ENCODE data around the gene HNRNPA2B1.
"Not testable (repeated sequence)": the region's sequence is repeated elsewhere in the genome, so short reads cannot be mapped to it uniquely, and the experiment has no call there.

Gene HNRNPA2B1

GRCh38 chr7:26197153-26198115 lies 3.1 kb downstream of the HNRNPA2B1 start:
- DNase-seq, result no peak

DNA sequence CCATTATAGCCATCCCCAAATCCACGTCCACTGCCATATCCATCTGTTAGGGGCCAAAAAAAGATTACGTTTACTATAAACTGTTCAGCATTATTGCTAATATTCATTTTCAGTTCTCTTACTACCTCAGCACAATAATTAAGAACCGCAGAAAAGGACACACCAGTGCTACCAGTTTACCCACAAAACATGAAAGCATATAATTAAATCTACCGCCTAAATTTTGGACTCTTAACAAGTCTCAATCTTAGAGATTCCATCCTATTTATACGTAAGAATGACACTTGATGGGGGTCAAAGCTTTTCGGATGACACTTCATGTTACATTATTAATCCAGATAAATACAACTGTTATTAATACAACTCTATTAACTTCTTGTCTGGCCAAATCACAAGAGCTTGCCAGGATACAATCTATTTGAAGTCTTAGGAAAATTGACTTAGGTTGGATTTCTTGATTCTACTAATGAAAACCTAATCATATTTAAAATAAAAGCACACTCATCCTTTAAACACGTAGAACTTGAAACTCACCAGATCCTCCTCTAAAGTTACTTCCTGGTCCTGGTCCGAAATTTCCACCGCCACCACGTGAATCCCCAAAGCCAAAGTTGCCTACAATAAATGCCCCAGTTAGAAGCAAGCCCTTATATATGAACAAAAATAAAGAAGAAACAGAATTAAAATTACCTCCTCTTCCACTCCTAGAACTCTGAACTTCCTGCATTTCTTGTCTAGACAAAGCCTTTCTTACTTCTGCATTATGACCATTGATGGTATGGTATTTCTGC lies 4.5 kb downstream of the HNRNPA2B1 start:
- DNase-seq, result no peak

DNA sequence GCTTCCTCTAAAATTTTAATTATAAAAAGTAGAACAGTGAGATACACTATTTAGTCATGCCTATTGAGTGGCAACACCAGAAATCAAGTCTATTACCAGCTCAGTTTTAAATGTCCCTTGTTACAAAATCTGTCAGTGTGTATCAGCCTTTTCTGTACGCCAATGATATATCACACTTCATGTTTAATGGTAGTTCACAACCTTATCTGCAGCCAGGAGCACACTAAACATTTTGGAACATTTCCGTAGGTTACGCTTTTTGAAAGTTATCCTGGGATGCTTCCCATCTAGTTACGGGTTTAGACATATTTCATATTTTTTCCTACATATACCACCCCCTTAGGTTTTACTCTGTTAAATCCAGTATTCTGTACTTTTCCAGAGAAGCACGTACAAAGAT lies 5.4 kb downstream of the HNRNPA2B1 start:
- DNase-seq, result no peak

GRCh38 chr7:26194764-26195163 lies 5.8 kb downstream of the HNRNPA2B1 start:
- not testable (repeated sequence) for DNase-seq

DNA sequence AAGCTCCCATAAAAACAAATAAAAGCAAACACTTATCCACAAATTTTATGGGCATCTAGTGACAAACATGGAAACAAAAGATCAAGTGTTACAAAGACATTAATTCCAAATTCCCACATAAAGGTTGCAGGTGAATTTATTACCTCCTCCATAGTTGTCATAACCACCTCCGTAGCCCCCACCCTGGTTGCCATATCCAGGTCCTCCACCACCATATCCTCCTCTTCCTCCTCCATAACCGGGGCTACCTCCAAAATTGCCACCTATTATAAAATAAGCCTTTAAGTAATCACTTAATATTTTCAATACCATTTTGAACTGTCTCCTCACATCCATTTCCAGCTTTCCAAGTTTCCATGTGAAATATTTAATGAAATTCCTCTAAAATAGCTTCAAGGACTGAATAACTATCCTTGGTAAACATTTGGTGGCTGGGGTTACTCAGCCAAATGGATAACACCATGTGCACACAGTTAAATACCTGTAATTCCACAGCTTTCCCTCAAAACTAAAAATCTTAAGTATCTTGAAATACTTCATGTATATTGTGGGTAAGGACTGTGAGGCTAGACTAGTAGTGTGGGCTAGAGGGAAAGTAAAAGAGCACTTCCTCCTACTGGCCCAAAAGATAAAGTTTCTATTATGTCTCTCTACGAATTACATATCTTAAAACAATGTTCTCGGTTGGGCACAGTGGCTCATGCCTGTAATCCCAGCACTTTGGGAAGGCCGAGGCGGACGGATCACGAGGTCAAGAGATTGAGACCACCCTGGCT lies 6.9 kb downstream of the HNRNPA2B1 start:
- DNase-seq, result no peak

DNA sequence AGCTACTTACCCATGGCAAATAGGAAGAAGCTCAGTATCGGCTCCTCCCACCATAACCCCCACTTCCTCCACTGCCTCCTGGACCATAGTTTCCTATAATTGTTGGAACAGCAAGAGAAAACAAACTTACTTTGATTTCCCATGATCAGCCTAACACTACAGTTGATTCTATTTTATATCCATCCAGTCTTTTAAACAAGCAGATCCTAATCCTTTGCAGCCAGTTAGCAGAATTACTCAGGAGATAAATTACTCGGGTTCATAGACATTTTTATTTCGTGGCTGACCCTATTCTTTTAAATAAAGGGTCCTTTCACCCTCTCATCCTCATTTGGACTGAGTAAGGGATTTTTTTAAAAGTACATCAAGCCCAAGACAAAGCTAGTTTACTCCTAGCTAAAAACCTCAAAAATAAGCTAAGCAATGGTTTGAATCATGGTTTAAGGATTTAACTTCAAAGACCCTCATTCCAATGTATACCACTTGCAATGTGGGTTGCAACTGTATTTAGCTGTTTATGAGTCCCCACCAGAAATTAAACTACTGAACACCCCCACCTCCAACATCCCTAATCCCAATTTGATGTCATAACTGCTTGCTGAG lies 8.0 kb downstream of the HNRNPA2B1 start:
- no peak for DNase-seq

- no peak for DNase-seq
These were observed 8.5 kb downstream of the HNRNPA2B1 start for GRCh38 chr7:26191974-26192479.

DNA sequence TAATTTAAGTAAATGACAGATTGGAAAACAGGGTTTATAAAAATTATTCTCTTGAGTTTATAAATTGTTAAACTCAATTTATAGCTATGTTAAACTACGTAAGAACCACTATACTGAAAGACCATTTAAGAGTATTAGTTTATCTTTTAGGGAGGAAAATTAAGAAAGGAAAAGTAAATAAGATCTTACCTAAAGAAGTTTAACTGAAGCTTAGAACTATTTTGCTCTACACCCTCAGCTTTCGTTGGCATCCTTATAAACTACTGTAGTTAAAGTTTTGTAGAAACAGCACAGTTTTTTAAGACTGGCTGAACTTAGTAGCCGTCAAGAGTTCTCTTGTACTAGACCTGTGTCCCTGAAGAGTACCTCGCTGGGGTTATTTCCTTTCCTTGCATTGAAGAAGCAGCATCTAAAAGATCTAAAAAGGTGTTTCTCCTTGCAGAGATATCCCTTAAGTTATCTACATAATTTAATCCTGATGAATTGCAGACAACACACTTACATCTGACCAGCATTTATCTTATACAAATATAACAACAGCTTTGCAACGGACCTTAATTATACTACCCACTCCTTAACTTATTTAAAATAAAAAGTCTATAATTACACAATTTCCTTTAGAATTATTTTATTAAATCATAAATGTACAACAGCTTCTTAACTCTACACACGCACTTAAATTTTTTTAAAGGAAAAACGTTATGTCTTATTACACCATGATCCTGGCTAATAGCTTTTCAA lies 9.1 kb downstream of the HNRNPA2B1 start:
- no peak for DNase-seq

DNA sequence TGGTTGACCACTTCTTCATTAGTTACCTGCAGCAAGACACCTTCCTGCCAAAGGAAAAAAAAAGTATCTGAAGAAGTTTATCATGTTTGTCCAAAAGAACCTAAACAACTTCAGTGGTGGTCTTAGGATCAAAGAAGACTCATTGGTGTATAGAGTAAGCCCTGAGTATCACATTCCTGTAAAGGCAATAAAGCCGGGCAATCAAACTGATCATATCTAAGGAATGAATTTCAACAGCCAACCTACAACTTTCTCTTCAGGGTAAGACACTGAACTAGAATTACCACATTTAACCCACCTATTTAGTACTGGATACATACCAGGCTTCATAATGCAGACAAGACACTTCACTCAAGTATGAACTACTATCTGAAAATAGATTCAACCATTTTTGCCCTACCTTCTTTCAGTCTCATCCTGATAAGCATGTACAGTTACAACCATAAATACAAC lies 10.1 kb downstream of the HNRNPA2B1 start:
- no peak for DNase-seq

GRCh38 chr7:26189697-26190096 lies 10.8 kb downstream of the HNRNPA2B1 start:
- DNase-seq, result no peak

- no peak for DNase-seq
These were observed 11.5 kb downstream of the HNRNPA2B1 start for GRCh38 chr7:26188957-26189541.

- DNase-seq, result no peak
These were observed 12.2 kb downstream of the HNRNPA2B1 start for GRCh38 chr7:26188206-26188956.

DNA sequence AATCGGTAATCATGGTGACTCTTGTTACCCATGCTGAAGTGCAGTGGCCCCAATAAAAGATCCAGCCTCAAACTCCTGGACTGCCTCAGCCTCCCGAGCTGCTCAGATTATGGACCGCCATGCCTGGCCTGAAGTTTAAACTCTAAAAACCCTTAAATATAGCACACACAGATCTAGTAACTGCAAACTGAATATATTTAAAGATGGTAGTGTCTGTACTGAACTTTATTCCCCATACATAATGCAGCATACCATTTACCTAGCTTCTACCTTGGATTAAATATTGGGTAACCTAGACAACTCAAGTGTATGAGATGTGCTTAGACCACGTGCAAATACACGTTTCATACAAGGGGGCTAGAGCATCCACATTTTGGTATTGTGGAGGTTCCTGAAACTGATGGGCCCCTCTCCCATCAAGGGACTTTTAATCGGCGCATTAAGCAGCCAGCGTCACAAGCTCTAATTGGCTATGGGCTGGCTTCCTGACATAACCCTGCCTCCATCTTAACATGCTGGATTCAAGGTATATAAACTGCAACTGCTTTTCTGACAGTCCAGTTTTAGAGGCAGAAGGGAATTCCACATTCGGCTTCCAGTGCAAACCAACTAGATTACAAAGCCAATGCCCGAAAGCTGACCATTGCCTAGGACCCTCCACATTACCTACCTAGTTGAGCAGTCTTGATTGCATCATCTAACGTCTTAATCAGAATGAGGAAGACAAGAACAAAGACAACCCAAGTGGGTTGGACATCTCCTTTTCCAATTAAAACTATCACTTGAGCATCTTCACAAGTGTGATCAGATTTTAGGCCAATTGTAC lies 13.0 kb downstream of the HNRNPA2B1 start:
- no peak for DNase-seq

DNA sequence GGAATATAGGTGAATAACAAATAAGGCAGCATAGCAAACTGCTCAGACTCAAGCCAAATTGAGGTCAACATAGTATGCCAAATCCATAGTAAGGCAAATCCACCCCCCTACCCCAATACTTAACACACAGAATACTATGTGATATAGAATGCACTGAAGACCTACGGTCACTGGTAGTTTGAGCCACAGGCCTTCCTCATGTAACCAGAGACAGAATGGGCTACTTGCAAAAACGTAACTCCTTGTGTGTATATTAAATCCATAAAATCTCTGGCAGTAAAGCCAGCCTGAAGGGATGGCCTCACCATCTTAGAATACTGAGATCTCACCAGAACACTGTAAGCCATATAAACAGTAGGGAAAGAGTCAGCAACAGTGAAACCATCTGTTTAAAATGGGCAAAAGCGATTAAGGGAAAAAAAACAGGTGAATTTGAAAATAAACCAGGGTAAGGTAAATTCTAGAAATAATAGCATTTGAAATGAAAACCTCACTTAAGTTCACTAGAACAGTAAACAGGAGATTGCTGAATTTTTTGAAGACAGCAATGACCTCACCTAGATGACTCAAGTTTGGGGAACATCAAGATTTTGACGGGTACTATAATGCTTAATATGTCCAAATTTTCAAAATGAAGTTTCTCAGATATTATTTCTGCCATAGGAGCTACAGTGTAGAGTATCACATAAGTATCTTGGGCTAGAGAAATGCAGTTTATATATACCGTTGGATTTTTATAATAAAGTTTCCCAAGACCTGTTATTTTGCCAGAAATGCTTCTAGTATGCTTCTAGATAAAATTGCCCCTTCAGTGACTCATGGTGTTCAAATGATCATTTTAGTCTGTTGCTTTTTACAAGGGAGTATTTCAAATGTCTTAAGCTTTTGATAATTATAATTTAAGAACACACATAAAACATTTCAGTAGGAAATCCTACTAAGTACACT lies 13.9 kb downstream of the HNRNPA2B1 start:
- DNase-seq, result no peak

GRCh38 chr7:26185844-26186180 lies 14.7 kb downstream of the HNRNPA2B1 start:
- DNase-seq, result no peak

- DNase-seq, result no peak
These were observed 15.3 kb downstream of the HNRNPA2B1 start for GRCh38 chr7:26185131-26185843.

- not testable (repeated sequence) for DNase-seq
These were observed 16.1 kb downstream of the HNRNPA2B1 start for GRCh38 chr7:26184281-26185101.
